Naive B cell (primary cell): ENCODE data around the gene EMC10. TPM values are rescaled to one million over a fixed set of nuclear protein-coding genes. Genes with fewer than 3 reads are reported as not detected.

Source experiments
- ATAC-seq, 2 donors: fragments of 150-1000 bp; cut with Tn5 transposase; 2 replicates each; pipeline ENCODE4 v1.10.0; 2021; ENCODE audit warnings: low read depth in 2 of 2, mild to moderate bottlenecking in 2 of 2, moderate library complexity in 2 of 2
- DNase-seq: peaks from one replicate; pipeline ENCODE4 v3.0.0; 2022
- H3K27ac Mint-ChIP-seq, 6 donors: one replicate each; pipeline ENCODE4 v1.8.0; 2020 to 2022; ENCODE audit warnings: mild to moderate bottlenecking in 6 of 6, mixed read lengths in 6 of 6, moderate library complexity in 5 of 6, inconsistent platforms in 2 of 6
- H3K27me3 Mint-ChIP-seq, 3 donors: one replicate each; pipeline ENCODE4 v1.8.0; 2021 to 2022; ENCODE audit warnings: mixed read lengths in 3 of 3, mild to moderate bottlenecking in 1 of 3
- H3K36me3 Mint-ChIP-seq, 2 donors: one replicate each; pipeline ENCODE4 v1.8.0; 2020 to 2022; ENCODE audit warnings: mixed read lengths in 2 of 2, inconsistent platforms in 1 of 2, mild to moderate bottlenecking in 1 of 2
- H3K4me1 Mint-ChIP-seq, 3 donors: one replicate each; pipeline ENCODE4 v1.8.0; 2020 to 2022; ENCODE audit warnings: mixed read lengths in 3 of 3, inconsistent platforms in 1 of 3, mild to moderate bottlenecking in 1 of 3, moderate library complexity in 1 of 3
- H3K4me3 Mint-ChIP-seq, 8 donors: one replicate each; pipeline ENCODE4 v1.8.0; 2020 to 2022; ENCODE audit warnings: mild to moderate bottlenecking in 8 of 8, mixed read lengths in 8 of 8, moderate library complexity in 8 of 8, inconsistent platforms in 2 of 8
- H3K9me3 Mint-ChIP-seq, 7 donors: one replicate each; pipeline ENCODE4 v1.8.0; 2020 to 2022; ENCODE audit warnings: mixed read lengths in 7 of 7, mild to moderate bottlenecking in 5 of 7, inconsistent platforms in 2 of 7, moderate library complexity in 1 of 7
- polyA plus RNA-seq, 6 donors: library from polyadenylated mRNA; unstranded; fragments of 300-500 nt; fragmentation: Illumina TruSeq; gene quantifications; one replicate each; pipeline ENCODE4 v1.2.3, GENCODE V29; 2021; ENCODE audit warnings: low read depth in 6 of 6

The EMC10 gene
- polyA plus RNA-seq, 6 donors from 2014 or later = 7.0 to 11.9 (median 8.6) TPM

- DNase-seq (peak; percentile 97), ATAC-seq (peak; percentile 85 to 87)
- peaks cover 0 to 2% (median 0%) of the 10 kb centered on the region in 7 donors for H3K9me3 Mint-ChIP-seq
- peaks cover 0 to 16% of the 10 kb centered on the region in 2 donors for H3K36me3 Mint-ChIP-seq
- peak within 1 kb of the TSS; percentile 71 to 98 (median 94) for H3K4me3 Mint-ChIP-seq
- H3K27me3 Mint-ChIP-seq = peaks cover 0 to 22% (median 18%) of the 10 kb centered on the region in 3 donors
- peak within 1 kb of the TSS; percentile 96 to 100 (median 99) for H3K27ac Mint-ChIP-seq
- peaks cover 30 to 40% (median 30%) of the 10 kb centered on the region in 3 donors for H3K4me1 Mint-ChIP-seq
Measured at GRCh38 chr19:50511069-50511822, 34.9 kb downstream of the EMC10 start, which contains the start of gene JOSD2. TSS of gene JOSD2 (minus strand) at chr19:50511191. CDS start at chr19:50510431, 760 bp downstream.

GRCh38 chr19:50512112-50512998 lies 36.0 kb downstream of the EMC10 start:
- H3K4me3 Mint-ChIP-seq = peak overlapping the region in 5 of 8 donors; percentile 71 to 98 (median 80)
- DNase-seq = no peak
- H3K27ac Mint-ChIP-seq = peak overlapping the region in 3 of 6 donors; percentile 73 to 98 (median 96)
- ATAC-seq = no peak
- peaks cover 0 to 24% (median 18%) of the 10 kb centered on the region in 3 donors for H3K27me3 Mint-ChIP-seq
- H3K9me3 Mint-ChIP-seq = peaks cover 0 to 2% (median 0%) of the 10 kb centered on the region in 7 donors
- H3K36me3 Mint-ChIP-seq = peaks cover 0 to 9% of the 10 kb centered on the region in 2 donors
- H3K4me1 Mint-ChIP-seq = peaks cover 30 to 33% (median 30%) of the 10 kb centered on the region in 3 donors

DNA sequence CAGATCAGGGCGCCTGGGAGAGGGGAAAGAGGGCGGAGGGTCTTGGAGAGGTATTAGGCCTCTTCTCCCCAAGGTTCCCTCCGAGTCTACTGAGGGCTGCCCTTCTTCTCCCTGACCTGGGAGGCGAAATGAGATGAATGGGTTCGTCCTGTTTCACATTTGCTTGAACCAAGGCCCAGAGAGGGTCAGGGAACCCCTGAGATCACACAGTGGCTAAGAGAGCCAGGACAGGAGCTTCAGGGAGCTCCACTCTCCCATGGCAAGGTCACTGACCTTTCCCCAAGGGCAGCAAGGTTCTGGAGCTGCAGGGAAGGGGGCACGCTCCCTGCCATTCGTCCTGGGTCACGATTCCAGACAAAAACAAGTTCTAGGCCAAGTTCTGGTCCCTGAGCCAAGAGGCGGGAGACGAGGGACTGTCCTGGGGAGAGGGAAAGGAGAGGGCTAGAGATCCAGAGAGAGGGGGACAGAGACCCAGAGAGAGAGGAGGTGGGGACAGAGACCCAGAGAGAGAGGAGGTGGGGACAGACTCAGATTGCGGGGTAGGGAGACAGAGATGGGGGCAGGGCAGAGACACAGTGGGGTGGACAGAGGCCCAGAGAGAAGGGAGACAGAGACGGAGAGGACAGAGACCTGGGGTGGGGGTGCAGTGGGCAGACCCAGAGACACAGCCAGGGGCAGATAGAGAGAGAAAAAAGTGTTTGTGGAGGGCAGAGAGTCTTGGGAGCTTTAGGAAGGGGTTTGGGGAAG lies 36.9 kb downstream of the EMC10 start:
- DNase-seq = no peak
- H3K36me3 Mint-ChIP-seq = peaks cover 0 to 7% of the 10 kb centered on the region in 2 donors
- peaks cover 0 to 2% (median 0%) of the 10 kb centered on the region in 7 donors for H3K9me3 Mint-ChIP-seq
- peak overlapping the region; percentile 58 to 96 (median 81) for H3K27ac Mint-ChIP-seq
- H3K4me3 Mint-ChIP-seq = peak overlapping the region in 6 of 8 donors; percentile 19 to 73 (median 37)
- ATAC-seq = no peak
- H3K27me3 Mint-ChIP-seq = peaks cover 0 to 24% (median 18%) of the 10 kb centered on the region in 3 donors
- peaks cover 26 to 28% (median 28%) of the 10 kb centered on the region in 3 donors for H3K4me1 Mint-ChIP-seq

- H3K36me3 Mint-ChIP-seq = peaks cover 0 to 7% of the 10 kb centered on the region in 2 donors
- ATAC-seq = no peak
- H3K9me3 Mint-ChIP-seq = peaks cover 0 to 2% (median 0%) of the 10 kb centered on the region in 7 donors
- DNase-seq = no peak
- H3K4me1 Mint-ChIP-seq = peaks cover 22 to 27% (median 25%) of the 10 kb centered on the region in 3 donors
- peaks cover 0 to 24% (median 18%) of the 10 kb centered on the region in 3 donors for H3K27me3 Mint-ChIP-seq
- peak within 1 kb of the TSS in 7 of 8 donors; percentile 19 to 73 (median 45) for H3K4me3 Mint-ChIP-seq
- H3K27ac Mint-ChIP-seq = peak within 1 kb of the TSS; percentile 60 to 96 (median 81)
Measured at GRCh38 chr19:50513746-50514345, 37.5 kb downstream of the EMC10 start, which contains the start of gene ASPDH. TSS of gene ASPDH (minus strand) at chr19:50513913. CDS start at chr19:50513823, 90 bp downstream.

- Mint-ChIP-seq H3K36me3 (peaks cover 0 to 7% of the 10 kb centered on the region in 2 donors), H3K4me1 (peaks cover 20 to 25% (median 23%) of the 10 kb centered on the region in 3 donors), H3K9me3 (peaks cover 0 to 2% (median 0%) of the 10 kb centered on the region in 7 donors), H3K27me3 (peaks cover 0 to 24% (median 18%) of the 10 kb centered on the region in 3 donors), H3K4me3 (peak overlapping the region in 1 of 8 donors; percentile 23), H3K27ac (peak overlapping the region in 3 of 6 donors; percentile 16 to 92 (median 60))
- ATAC-seq (no peak), DNase-seq (no peak)
Measured at GRCh38 chr19:50514346-50515167, 38.2 kb downstream of the EMC10 start.

- H3K9me3 Mint-ChIP-seq = peaks cover 0 to 2% (median 0%) of the 10 kb centered on the region in 7 donors
- H3K27ac Mint-ChIP-seq = no peak overlapping the region
- peaks cover 0 to 7% of the 10 kb centered on the region in 2 donors for H3K36me3 Mint-ChIP-seq
- H3K27me3 Mint-ChIP-seq = peaks cover 0 to 24% (median 18%) of the 10 kb centered on the region in 3 donors
- H3K4me1 Mint-ChIP-seq = peaks cover 20 to 25% (median 23%) of the 10 kb centered on the region in 3 donors
- H3K4me3 Mint-ChIP-seq = no peak overlapping the region
- DNase-seq = no peak
- no peak for ATAC-seq
Measured at GRCh38 chr19:50515168-50515561, 38.9 kb downstream of the EMC10 start.

- no peak for DNase-seq
- no peak for ATAC-seq
Measured at GRCh38 chr19:50516456-50516855, 40.1 kb downstream of the EMC10 start.

GRCh38 chr19:50516964-50517703 lies 40.8 kb downstream of the EMC10 start:
- H3K4me1 Mint-ChIP-seq = peaks cover 4 to 10% (median 7%) of the 10 kb centered on the region in 3 donors
- ATAC-seq (no peak), DNase-seq (no peak)
- no peak overlapping the region for H3K4me3 Mint-ChIP-seq
- no peaks in the 10 kb centered on the region for H3K36me3 Mint-ChIP-seq
- no peaks in the 10 kb centered on the region for H3K9me3 Mint-ChIP-seq
- peak overlapping the region in 1 of 6 donors; percentile 68 for H3K27ac Mint-ChIP-seq
- peaks cover 0 to 24% (median 18%) of the 10 kb centered on the region in 3 donors for H3K27me3 Mint-ChIP-seq

More at GRCh38 chr19:50516456-50516855, 40.1 kb downstream of the EMC10 start:
- Mint-ChIP-seq H3K4me1 (peaks cover 10 to 14% (median 13%) of the 10 kb centered on the region in 3 donors), H3K36me3 (peaks cover 0 to 3% of the 10 kb centered on the region in 2 donors), H3K27me3 (peaks cover 0 to 24% (median 18%) of the 10 kb centered on the region in 3 donors), H3K4me3 (no peak overlapping the region), H3K27ac (no peak overlapping the region), H3K9me3 (no peaks in the 10 kb centered on the region)

- Mint-ChIP-seq H3K36me3 (no peaks in the 10 kb centered on the region), H3K4me1 (peaks cover 4 to 10% (median 7%) of the 10 kb centered on the region in 3 donors), H3K9me3 (no peaks in the 10 kb centered on the region), H3K4me3 (no peak overlapping the region), H3K27ac (no peak overlapping the region), H3K27me3 (peaks cover 0 to 24% (median 18%) of the 10 kb centered on the region in 3 donors)
- DNase-seq = no peak
- ATAC-seq = no peak
Measured at GRCh38 chr19:50517704-50518075, 41.4 kb downstream of the EMC10 start.

GRCh38 chr19:50518091-50519005 lies 42.0 kb downstream of the EMC10 start:
- Mint-ChIP-seq H3K4me1 (peaks cover 2 to 7% (median 4%) of the 10 kb centered on the region in 3 donors), H3K9me3 (no peaks in the 10 kb centered on the region), H3K36me3 (no peaks in the 10 kb centered on the region), H3K27ac (peak overlapping the region in 1 of 6 donors; percentile 61), H3K27me3 (peaks cover 0 to 19% (median 13%) of the 10 kb centered on the region in 3 donors), H3K4me3 (peak overlapping the region in 1 of 8 donors; percentile 24)
- ATAC-seq = no peak
- DNase-seq = no peak
